Ammon's horn (tissue), 1 donor: ENCODE results near the gene CLTB.
"Not testable (repeated sequence)": the region's sequence is repeated elsewhere in the genome, so short reads cannot be mapped to it uniquely, and the experiment has no call there.

Source experiments
- DNase-seq: peaks from one replicate; pipeline ENCODE4 v3.0.0-alpha.2; 2016; ENCODE audit warnings: low spot score

Gene CLTB

GRCh38 chr5:176426876-176427275 lies 10.5 kb upstream of the CLTB start:
- no peak for DNase-seq

- DNase-seq: no peak
Measured at GRCh38 chr5:176425791-176426190, 9.5 kb upstream of the CLTB start.

GRCh38 chr5:176425138-176425537 lies 8.8 kb upstream of the CLTB start:
- DNase-seq: no peak

- DNase-seq: no peak
Measured at GRCh38 chr5:176424181-176424580, 7.8 kb upstream of the CLTB start.

GRCh38 chr5:176420972-176421544 lies 4.7 kb upstream of the CLTB start:
- DNase-seq: no peak

- no peak for DNase-seq
Measured at GRCh38 chr5:176420086-176420485, 3.7 kb upstream of the CLTB start.

- no peak for DNase-seq
Measured at GRCh38 chr5:176418251-176418650, 1.9 kb upstream of the CLTB start.

GRCh38 chr5:176416965-176417364 lies 626 bp upstream of the CLTB start:
- DNase-seq: no peak

- DNase-seq: no peak
Measured at GRCh38 chr5:176415240-176415951, 943 bp downstream of the CLTB start.

- no peak for DNase-seq
Measured at GRCh38 chr5:176414704-176415103, 1.6 kb downstream of the CLTB start.

- no peak for DNase-seq
Measured at GRCh38 chr5:176413709-176414191, 2.6 kb downstream of the CLTB start.

- DNase-seq: no peak
Measured at GRCh38 chr5:176413255-176413565, 3.1 kb downstream of the CLTB start.

GRCh38 chr5:176412517-176413254 lies 3.7 kb downstream of the CLTB start:
- DNase-seq: no peak

- DNase-seq: no peak
Measured at GRCh38 chr5:176410486-176411180, 5.7 kb downstream of the CLTB start.

GRCh38 chr5:176409765-176410164 lies 6.6 kb downstream of the CLTB start:
- no peak for DNase-seq

- DNase-seq: no peak
Measured at GRCh38 chr5:176408590-176408989, 7.7 kb downstream of the CLTB start.

GRCh38 chr5:176408252-176408573 lies 8.1 kb downstream of the CLTB start:
- not testable (repeated sequence) for DNase-seq

GRCh38 chr5:176407456-176408251 lies 8.7 kb downstream of the CLTB start:
- no peak for DNase-seq

- no peak for DNase-seq
Measured at GRCh38 chr5:176406436-176407052, 9.8 kb downstream of the CLTB start.

- DNase-seq: no peak
Measured at GRCh38 chr5:176405656-176406435, 10.5 kb downstream of the CLTB start.
